GM21786 (cell line): ENCODE results near the gene KLHL2.
A peak's percentile ranks its signal among the peaks of the same experiment; 100 is the strongest.
"Not testable (repeated sequence)": the region's sequence is repeated elsewhere in the genome, so short reads cannot be mapped to it uniquely, and the experiment has no call there.

Experiments
- ATAC-seq: cut with Tn5 transposase; IDR thresholded peaks from one replicate; pipeline ENCODE4 v1.9.1; 2021; ENCODE audit not compliant: unreplicated experiment

KLHL2 gene

GRCh38 chr4:165229490-165230200 is 22.3 kb downstream of the KLHL2 start:
- not testable (repeated sequence) for ATAC-seq

GRCh38 chr4:165232623-165233433 is 25.5 kb downstream of the KLHL2 start:
- peak; percentile 82 for ATAC-seq

- ATAC-seq = no peak
Measured at GRCh38 chr4:165234766-165235165, 27.4 kb downstream of the KLHL2 start.

GRCh38 chr4:165236852-165237251 is 29.5 kb downstream of the KLHL2 start:
- not testable (repeated sequence) for ATAC-seq

- not testable (repeated sequence) for ATAC-seq
Measured at GRCh38 chr4:165238041-165238640, 30.8 kb downstream of the KLHL2 start.

GRCh38 chr4:165240761-165241160 is 33.4 kb downstream of the KLHL2 start:
- ATAC-seq = not testable (repeated sequence)

GRCh38 chr4:165244148-165244547 is 36.8 kb downstream of the KLHL2 start:
- ATAC-seq = not testable (repeated sequence)

GRCh38 chr4:165244587-165245186 is 37.3 kb downstream of the KLHL2 start:
- ATAC-seq = not testable (repeated sequence)

- no peak for ATAC-seq
Measured at GRCh38 chr4:165248102-165248501, 40.7 kb downstream of the KLHL2 start.

GRCh38 chr4:165248904-165249303 is 41.5 kb downstream of the KLHL2 start:
- not testable (repeated sequence) for ATAC-seq

GRCh38 chr4:165254771-165255170 is 47.4 kb downstream of the KLHL2 start:
- ATAC-seq = not testable (repeated sequence)

GRCh38 chr4:165255439-165255838 is 48.1 kb downstream of the KLHL2 start:
- peak; percentile 98 for ATAC-seq

- ATAC-seq = peak; percentile 19
Measured at GRCh38 chr4:165256074-165256659, 48.8 kb downstream of the KLHL2 start.

GRCh38 chr4:165259776-165260175 is 52.4 kb downstream of the KLHL2 start:
- ATAC-seq = not testable (repeated sequence)

GRCh38 chr4:165262306-165262705 is 54.9 kb downstream of the KLHL2 start:
- not testable (repeated sequence) for ATAC-seq

GRCh38 chr4:165263466-165263865 is 56.1 kb downstream of the KLHL2 start:
- ATAC-seq = not testable (repeated sequence)

- ATAC-seq = not testable (repeated sequence)
Measured at GRCh38 chr4:165269931-165270330, 62.6 kb downstream of the KLHL2 start.

- not testable (repeated sequence) for ATAC-seq
Measured at GRCh38 chr4:165273443-165273842, 66.1 kb downstream of the KLHL2 start.

- ATAC-seq = not testable (repeated sequence)
Measured at GRCh38 chr4:165275357-165275756, 68.0 kb downstream of the KLHL2 start.

GRCh38 chr4:165279531-165279930 is 72.2 kb downstream of the KLHL2 start:
- not testable (repeated sequence) for ATAC-seq

- ATAC-seq = not testable (repeated sequence)
Measured at GRCh38 chr4:165284697-165285096, 77.3 kb downstream of the KLHL2 start.
